BLaER1 (cell line): Measurements from ENCODE around the gene PP2D1.
"Not testable (repeated sequence)": the region's sequence is repeated elsewhere in the genome, so short reads cannot be mapped to it uniquely, and the experiment has no call there.

Source experiments
- H3K27ac ChIP-seq: shearing (Covaris generic); formaldehyde crosslinking; 2 replicates; pipeline ENCODE4 v1.8.1; 2022
- H3K27me3 ChIP-seq: shearing (Covaris generic); formaldehyde crosslinking; 2 replicates; pipeline ENCODE4 v1.8.1; 2022
- H3K36me3 ChIP-seq: shearing (Covaris generic); formaldehyde crosslinking; 2 replicates; pipeline ENCODE4 v1.8.1; 2022
- H3K4me1 ChIP-seq: shearing (Covaris generic); formaldehyde crosslinking; 2 replicates; pipeline ENCODE4 v1.8.1; 2022
- H3K4me2 ChIP-seq: shearing (Covaris generic); formaldehyde crosslinking; 2 replicates; pipeline ENCODE4 v1.8.1; 2022
- H3K4me3 ChIP-seq: shearing (Covaris generic); formaldehyde crosslinking; 2 replicates; pipeline ENCODE4 v1.8.1; 2022
- H3K9ac ChIP-seq: shearing (Covaris generic); formaldehyde crosslinking; 2 replicates; pipeline ENCODE4 v1.8.1; 2022
- H3K9me3 ChIP-seq: shearing (Covaris generic); formaldehyde crosslinking; 2 replicates; pipeline ENCODE4 v1.8.1; 2022
- H4K20me1 ChIP-seq: shearing (Covaris generic); formaldehyde crosslinking; 2 replicates; pipeline ENCODE4 v1.8.1; 2022
- Cebpa-rat ChIP-seq: shearing (Covaris generic); IDR thresholded peaks from 2 replicates; pipeline ENCODE4 v1.8.1; 2022

Gene PP2D1

DNA sequence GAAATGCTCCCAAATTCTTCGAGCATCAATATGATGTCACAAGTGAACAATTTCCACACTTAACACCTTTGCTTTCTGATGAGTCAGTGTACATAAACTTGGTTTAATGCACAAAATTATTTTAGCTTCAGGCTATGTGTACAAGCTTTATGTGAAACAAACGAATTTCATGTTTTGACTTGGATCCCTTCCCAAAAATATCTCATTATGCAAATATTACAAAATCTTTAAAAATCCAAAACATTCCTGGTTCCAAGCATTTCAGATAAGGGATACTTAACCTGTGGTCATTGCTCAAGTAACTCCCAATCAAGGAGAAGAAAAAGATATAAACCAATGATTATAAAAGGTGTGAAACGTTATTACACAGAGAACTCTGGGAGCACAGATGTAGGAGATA is 40.0 kb downstream of the PP2D1 start:
- no peak overlapping the region for H3K9ac ChIP-seq
- no peak overlapping the region for H3K27ac ChIP-seq
- TF ChIP-seq Cebpa-rat, result no peak
- H3K4me2 ChIP-seq, result no peak overlapping the region
- H4K20me1 ChIP-seq, result peaks cover 65% of the 10 kb centered on the region
- no peaks in the 10 kb centered on the region for H3K27me3 ChIP-seq
- H3K36me3 ChIP-seq, result peaks cover 59% of the 10 kb centered on the region
- peaks cover 11% of the 10 kb centered on the region for H3K4me1 ChIP-seq
- no peak overlapping the region for H3K4me3 ChIP-seq
- no peaks in the 10 kb centered on the region for H3K9me3 ChIP-seq

GRCh38 chr3:19970327-19970726 is 41.7 kb downstream of the PP2D1 start:
- Histone ChIP-seq H3K4me2 (no peak overlapping the region), H3K9ac (no peak overlapping the region)

GRCh38 chr3:19967812-19968211 is 44.3 kb downstream of the PP2D1 start:
- H3K9ac ChIP-seq, result no peak overlapping the region
- no peak for TF ChIP-seq Cebpa-rat
- H3K4me1 ChIP-seq, result peaks cover 11% of the 10 kb centered on the region
- peaks cover 12% of the 10 kb centered on the region for H3K9me3 ChIP-seq
- H3K4me2 ChIP-seq, result no peak overlapping the region
- no peak overlapping the region for H3K4me3 ChIP-seq
- H3K36me3 ChIP-seq, result peaks cover 58% of the 10 kb centered on the region
- no peak overlapping the region for H3K27ac ChIP-seq
- H4K20me1 ChIP-seq, result peaks cover 94% of the 10 kb centered on the region
- no peaks in the 10 kb centered on the region for H3K27me3 ChIP-seq

More at GRCh38 chr3:19970327-19970726, 41.7 kb downstream of the PP2D1 start:
- peaks cover 82% of the 10 kb centered on the region for H4K20me1 ChIP-seq
- no peak overlapping the region for H3K27ac ChIP-seq
- H3K4me1 ChIP-seq, result peaks cover 11% of the 10 kb centered on the region
- H3K9me3 ChIP-seq, result peaks cover 4% of the 10 kb centered on the region; the same call in 1 of the 2 replicates
- TF ChIP-seq Cebpa-rat, result no peak
- no peaks in the 10 kb centered on the region for H3K27me3 ChIP-seq
- peaks cover 57% of the 10 kb centered on the region for H3K36me3 ChIP-seq
- no peak overlapping the region for H3K4me3 ChIP-seq

GRCh38 chr3:19967208-19967607 is 44.9 kb downstream of the PP2D1 start:
- Histone ChIP-seq H3K9ac (no peak overlapping the region), H3K9me3 (peaks cover 12% of the 10 kb centered on the region), H3K27ac (no peak overlapping the region), H3K4me1 (peaks cover 11% of the 10 kb centered on the region), H4K20me1 (peaks cover 94% of the 10 kb centered on the region), H3K36me3 (peaks cover 60% of the 10 kb centered on the region), H3K4me2 (no peak overlapping the region), H3K27me3 (no peaks in the 10 kb centered on the region), H3K4me3 (no peak overlapping the region)
- no peak for TF ChIP-seq Cebpa-rat

GRCh38 chr3:19961960-19962359 is 50.1 kb downstream of the PP2D1 start:
- TF ChIP-seq Cebpa-rat, result no peak
- H3K9ac ChIP-seq, result no peak overlapping the region
- H3K4me3 ChIP-seq, result no peak overlapping the region
- peaks cover 100% of the 10 kb centered on the region for H4K20me1 ChIP-seq
- peaks cover 12% of the 10 kb centered on the region for H3K9me3 ChIP-seq
- no peak overlapping the region for H3K4me2 ChIP-seq
- H3K4me1 ChIP-seq, result no peaks in the 10 kb centered on the region
- no peaks in the 10 kb centered on the region for H3K27me3 ChIP-seq
- H3K36me3 ChIP-seq, result peaks cover 59% of the 10 kb centered on the region
- H3K27ac ChIP-seq, result no peak overlapping the region

- Histone ChIP-seq H3K4me3 (no peak overlapping the region), H3K36me3 (peaks cover 58% of the 10 kb centered on the region), H3K4me1 (no peaks in the 10 kb centered on the region), H4K20me1 (peaks cover 100% of the 10 kb centered on the region), H3K27me3 (no peaks in the 10 kb centered on the region), H3K27ac (no peak overlapping the region), H3K9me3 (peaks cover 10% of the 10 kb centered on the region), H3K9ac (no peak overlapping the region), H3K4me2 (no peak overlapping the region)
- no peak for TF ChIP-seq Cebpa-rat
These were observed 51.4 kb downstream of the PP2D1 start for GRCh38 chr3:19960696-19961095.

GRCh38 chr3:19959505-19959904 is 52.6 kb downstream of the PP2D1 start:
- Histone ChIP-seq H3K36me3 (peaks cover 61% of the 10 kb centered on the region), H3K4me2 (no peak overlapping the region), H3K4me3 (no peak overlapping the region), H3K27ac (no peak overlapping the region), H3K9ac (no peak overlapping the region), H3K4me1 (no peaks in the 10 kb centered on the region), H3K9me3 (0 out of 2 replicates have a peak, but pooled peaks cover under 1% of the 10 kb centered on the region), H3K27me3 (no peaks in the 10 kb centered on the region), H4K20me1 (peaks cover 100% of the 10 kb centered on the region)
- no peak for TF ChIP-seq Cebpa-rat

GRCh38 chr3:19957354-19957753 is 54.7 kb downstream of the PP2D1 start:
- not testable (repeated sequence) for H3K4me1 ChIP-seq

DNA sequence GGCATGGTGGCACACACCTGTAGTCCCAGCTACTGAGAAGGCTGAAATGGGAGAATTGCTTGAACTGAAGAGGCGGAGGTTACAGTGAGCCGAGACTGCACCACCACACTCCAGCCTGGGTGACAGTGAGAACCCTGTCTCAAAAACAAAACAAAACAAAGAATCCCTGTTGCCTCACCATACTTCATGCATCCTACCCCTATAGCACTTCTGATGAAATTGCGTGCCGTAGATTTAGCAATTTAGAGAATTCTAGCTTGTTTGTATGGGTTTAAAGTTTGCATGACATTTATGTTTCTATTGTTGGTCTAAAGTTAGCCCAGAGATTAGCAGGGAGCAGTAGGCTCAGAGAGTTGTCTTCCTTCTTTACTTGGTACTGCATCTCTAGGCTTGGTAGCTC is 57.4 kb downstream of the PP2D1 start:
- no peak overlapping the region for H3K9ac ChIP-seq
- TF ChIP-seq Cebpa-rat, result no peak
- H3K4me2 ChIP-seq, result no peak overlapping the region
- H3K4me3 ChIP-seq, result no peak overlapping the region
- peaks cover 3% of the 10 kb centered on the region for H3K4me1 ChIP-seq
- H4K20me1 ChIP-seq, result peaks cover 98% of the 10 kb centered on the region
- no peak overlapping the region for H3K27ac ChIP-seq
- no peaks in the 10 kb centered on the region for H3K9me3 ChIP-seq
- H3K36me3 ChIP-seq, result peaks cover 81% of the 10 kb centered on the region
- no peaks in the 10 kb centered on the region for H3K27me3 ChIP-seq

More at GRCh38 chr3:19957354-19957753, 54.7 kb downstream of the PP2D1 start:
- H3K27me3 ChIP-seq, H3K4me2 ChIP-seq, H3K4me3 ChIP-seq, H3K9ac ChIP-seq, H3K9me3 ChIP-seq, H3K27ac ChIP-seq: not testable (repeated sequence)
- peaks cover 70% of the 10 kb centered on the region for H3K36me3 ChIP-seq
- peaks cover 98% of the 10 kb centered on the region for H4K20me1 ChIP-seq

- H3K36me3 ChIP-seq, result peaks cover 49% of the 10 kb centered on the region
- H3K27ac ChIP-seq, result no peak overlapping the region
- H3K9me3 ChIP-seq, result no peaks in the 10 kb centered on the region
- peaks cover 29% of the 10 kb centered on the region for H3K4me1 ChIP-seq
- no peak for TF ChIP-seq Cebpa-rat
- H3K27me3 ChIP-seq, result no peaks in the 10 kb centered on the region
- no peak overlapping the region for H3K4me2 ChIP-seq
- peaks cover 79% of the 10 kb centered on the region for H4K20me1 ChIP-seq
- H3K4me3 ChIP-seq, result no peak overlapping the region
- no peak overlapping the region for H3K9ac ChIP-seq
These were observed 61.7 kb downstream of the PP2D1 start for GRCh38 chr3:19950316-19950715.

DNA sequence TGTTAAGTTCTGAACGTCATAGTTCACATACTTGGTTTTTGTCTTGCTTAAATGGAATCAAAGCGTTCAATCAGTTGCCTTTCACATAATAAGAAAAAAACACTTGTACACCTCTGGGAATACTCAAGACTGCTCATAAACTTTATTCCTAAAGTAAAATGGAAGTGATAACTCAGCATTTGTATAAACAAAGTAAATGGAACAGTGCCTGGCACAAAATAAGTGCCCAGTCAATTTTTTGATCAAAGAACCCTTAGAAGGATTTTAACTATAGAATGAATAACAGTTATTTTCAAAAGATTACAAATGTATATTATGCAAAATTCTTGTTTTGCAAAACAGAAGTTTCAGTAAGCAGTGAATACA is 63.9 kb downstream of the PP2D1 start:
- Histone ChIP-seq H3K27me3 (no peaks in the 10 kb centered on the region), H3K9ac (peak overlapping the region; percentile 89), H4K20me1 (peaks cover 58% of the 10 kb centered on the region), H3K4me1 (peaks cover 29% of the 10 kb centered on the region), H3K9me3 (no peaks in the 10 kb centered on the region), H3K27ac (peak overlapping the region; percentile 83), H3K36me3 (peaks cover 28% of the 10 kb centered on the region), H3K4me2 (peak overlapping the region; percentile 91), H3K4me3 (peak overlapping the region; percentile 98)
- no peak for TF ChIP-seq Cebpa-rat
